SK-N-SH (cell line): ENCODE results near the gene CCDC121. TPM values are rescaled to one million over a fixed set of nuclear protein-coding genes. Genes with fewer than 3 reads are reported as not detected.
"Not testable (repeated sequence)": the region's sequence is repeated elsewhere in the genome, so short reads cannot be mapped to it uniquely, and the experiment has no call there.

Experiments
- CTCF ChIA-PET: fragments of 300-600, 350-600 bp; formaldehyde crosslinking; extraction: SDS; loops from one replicate; lab custom pipeline; 2021; lab: Yijun Ruan, JAX
- POLR2A ChIA-PET: fragments of 350-600 bp; sonication (Branson Sonifier 250); formaldehyde crosslinking; extraction: SDS; loops from one replicate; lab custom pipeline; 2020; ENCODE audit warnings: antibody characterized with exemption, inconsistent platforms; lab: Yijun Ruan, JAX
- DNase-seq: peaks from one replicate; pipeline ENCODE4 v3.0.0; 2012
- H2AFZ ChIP-seq: fragments of 200-600 bp; sonication (generic); 2 replicates; pipeline ENCODE4 v1.8.1; 2016; ENCODE audit warnings: antibody characterized with exemption, mild to moderate bottlenecking, low read depth
- H3F3A ChIP-seq: fragments of 200-600 bp; sonication (generic); replicated peaks from 2 replicates; pipeline ENCODE3; 2016; ENCODE audit warnings: antibody characterized with exemption, mild to moderate bottlenecking; ENCODE audit not compliant: insufficient read depth
- H3K27ac ChIP-seq, 2 experiments: fragments of 200-500 bp in 1 of 2; fragments of 200-600 bp in 1 of 2; sonication (Bioruptor generic) in 1 of 2; sonication (generic), shearing (Covaris generic) in 1 of 2; 2 replicates each; pipeline versions ENCODE4 v1.5.1 to v1.6.1; 2014 to 2016; ENCODE audit warnings: low read depth in 2 of 2, inconsistent platforms in 1 of 2, low read length in 1 of 2, mild to moderate bottlenecking in 1 of 2, mixed read lengths in 1 of 2
- H3K27me3 ChIP-seq: fragments of 200-600 bp; sonication (generic), shearing (Covaris generic); 2 replicates; pipeline ENCODE4 v1.6.1; 2016; ENCODE audit warnings: mixed run types; ENCODE audit not compliant: insufficient read depth
- H3K36me3 ChIP-seq, 2 experiments: fragments of 200-500 bp in 1 of 2; fragments of 200-600 bp in 1 of 2; sonication (Bioruptor generic) in 1 of 2; sonication (generic) in 1 of 2; replicated peaks in 1 of 2; 2 replicates each; pipeline versions ENCODE3 to v1.5.1; 2014 to 2016; ENCODE audit warnings: low read length in 1 of 2, mild to moderate bottlenecking in 1 of 2; ENCODE audit not compliant: insufficient read depth in 2 of 2, control insufficient read depth in 1 of 2
- H3K4me1 ChIP-seq, 2 experiments: fragments of 200-500 bp in 1 of 2; fragments of 200-600 bp in 1 of 2; sonication (Bioruptor generic) in 1 of 2; sonication (generic), shearing (Covaris generic) in 1 of 2; 2 replicates each; pipeline versions ENCODE4 v1.5.1 to v1.6.1; 2014 to 2016; ENCODE audit warnings: low read depth in 1 of 2, low read length in 1 of 2, mixed run types in 1 of 2; ENCODE audit not compliant: insufficient read depth in 2 of 2, control insufficient read depth in 1 of 2
- H3K4me2 ChIP-seq: fragments of 200-600 bp; sonication (generic), shearing (Covaris generic); 2 replicates; pipeline ENCODE4 v1.6.1; 2017; ENCODE audit warnings: mixed run types
- H3K4me3 ChIP-seq, 2 experiments: fragments of 200-500 bp in 1 of 2; fragments of 200-600 bp in 1 of 2; sonication (Bioruptor generic) in 1 of 2; sonication (generic), shearing (Covaris generic) in 1 of 2; 2 replicates each; pipeline versions ENCODE4 v1.5.1 to v1.8.1; 2014 to 2016; ENCODE audit warnings: low read depth in 2 of 2, inconsistent platforms in 1 of 2, low read length in 1 of 2, mild to moderate bottlenecking in 1 of 2, mixed read lengths in 1 of 2, moderate library complexity in 1 of 2
- H3K79me2 ChIP-seq: fragments of 200-600 bp; sonication (generic); 2 replicates; pipeline ENCODE4 v1.8.1; 2017; ENCODE audit warnings: mild to moderate bottlenecking; ENCODE audit not compliant: insufficient read depth
- H3K9ac ChIP-seq: fragments of 200-600 bp; sonication (generic); 2 replicates; pipeline ENCODE4 v1.6.1; 2017; ENCODE audit warnings: mixed run types
- H3K9me2 ChIP-seq: fragments of 200-600 bp; sonication (generic); 2 replicates; pipeline ENCODE4 v1.6.1; 2017; ENCODE audit warnings: mixed run types
- H3K9me3 ChIP-seq: fragments of 200-600 bp; sonication (generic); 2 replicates; pipeline ENCODE4 v1.6.1; 2017; ENCODE audit warnings: mixed run types, mild to moderate bottlenecking, moderate library complexity
- H4K20me1 ChIP-seq: fragments of 200-600 bp; sonication (generic); 2 replicates; pipeline ENCODE4 v1.6.1; 2017; ENCODE audit warnings: mild to moderate bottlenecking, mixed run types; ENCODE audit not compliant: insufficient read depth
- FOSL2 ChIP-seq: IDR thresholded peaks from 2 replicates; pipeline ENCODE4 v1.4.0; 2012; ENCODE audit warnings: low read depth, mild to moderate bottlenecking, moderate library complexity, borderline replicate concordance
- FOXM1 ChIP-seq: IDR thresholded peaks from 2 replicates; pipeline ENCODE4 v1.4.0; 2012; ENCODE audit warnings: low read depth, mild to moderate bottlenecking
- GABPA ChIP-seq: IDR thresholded peaks from 2 replicates; pipeline ENCODE4 v1.4.0; 2012; ENCODE audit warnings: low read depth, mild to moderate bottlenecking
- JUND ChIP-seq: IDR thresholded peaks from 2 replicates; pipeline ENCODE4 v1.4.0; 2012
- MEF2A ChIP-seq: IDR thresholded peaks from 2 replicates; pipeline ENCODE4 v1.4.0; 2012; ENCODE audit warnings: low read depth, borderline replicate concordance
- NRF1 ChIP-seq: IDR thresholded peaks from 2 replicates; pipeline ENCODE4 v1.6.1; 2012; ENCODE audit warnings: low read depth, mild to moderate bottlenecking, low read length
- POLR2AphosphoS5 ChIP-seq: IDR thresholded peaks from 2 replicates; pipeline ENCODE4 v1.6.1; 2012; ENCODE audit warnings: low read depth, low read length
- RFX5 ChIP-seq: IDR thresholded peaks from 2 replicates; pipeline ENCODE4 v1.6.1; 2012; ENCODE audit warnings: mild to moderate bottlenecking, improper control_type of control experiment, low read length
- RXRA ChIP-seq: IDR thresholded peaks from 2 replicates; pipeline ENCODE4 v1.4.0; 2012; ENCODE audit warnings: low read depth, mild to moderate bottlenecking, borderline replicate concordance
- SMC3 ChIP-seq: IDR thresholded peaks from 2 replicates; pipeline ENCODE4 v1.6.1; 2012; ENCODE audit warnings: low read depth, low read length, improper control_type of control experiment
- WGBS: methylation state at CpG from one replicate; pipeline ENCODE4 v1.1.6; 2017; ENCODE audit warnings: low lambda C conversion rate; 5-methylcytosine and 5-hydroxymethylcytosine counted together
- polyA plus RNA-seq, 3 experiments: library from polyadenylated mRNA; depleted of rRNA; stranded (reverse); fragments of >200 nt; gene quantifications; 2 replicates each; pipeline ENCODE4 v1.2.3, GENCODE V29; 2012
- TF ChIP-seq, protein P1 (sequence below): IDR thresholded peaks from 2 replicates; pipeline ENCODE4; 2012
- TF ChIP-seq, protein P2 (sequence below): fragments of 150-350 bp; IDR thresholded peaks from 2 replicates; pipeline ENCODE4 v1.6.1; 2017; ENCODE audit warnings: antibody characterized with exemption, low read length, low read depth, borderline replicate concordance
- TF ChIP-seq, protein P3 (sequence below): IDR thresholded peaks from 2 replicates; pipeline ENCODE4 v1.4.0; 2012; ENCODE audit warnings: low read depth

Gene CCDC121
- polyA plus RNA-seq, 1 of the 3 experiments (the other 2 are of a cell fraction), result 2.3 TPM

DNA sequence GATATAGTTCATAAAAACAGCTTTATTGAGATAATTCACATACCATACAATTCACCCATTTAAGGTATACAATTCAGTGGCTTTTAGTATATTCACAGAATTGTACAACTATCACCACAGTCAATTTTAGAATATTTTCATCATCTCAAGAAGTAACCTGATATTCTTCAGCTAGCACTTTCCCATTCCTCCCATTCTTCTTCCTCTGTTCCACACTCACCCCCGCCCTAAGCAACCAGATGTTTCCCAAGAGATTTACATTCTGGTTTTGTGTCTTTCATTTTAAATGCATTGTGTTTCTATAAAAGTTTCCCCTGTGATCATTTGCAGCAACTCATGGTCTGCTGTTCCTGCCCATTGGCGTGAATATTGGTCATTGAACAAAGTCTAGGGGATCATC, 5.5 kb upstream of the CCDC121 start:
- no peaks in the 10 kb centered on the region for H3K9me2 ChIP-seq
- peaks cover 35% of the 10 kb centered on the region for H3F3A ChIP-seq
- H3K9ac ChIP-seq, result no peak overlapping the region
- H3K79me2 ChIP-seq, result peaks cover 36% of the 10 kb centered on the region
- peaks cover 3 to 4% of the 10 kb centered on the region in 2 experiments; a peak in 2 of 4 replicates for H3K4me1 ChIP-seq
- no peak overlapping the region for H3K4me2 ChIP-seq
- H4K20me1 ChIP-seq, result no peaks in the 10 kb centered on the region
- no peak overlapping the region for H2AFZ ChIP-seq
- ChIA-PET POLR2A (no interaction called here), CTCF (interaction anchor here (0.9 to 4.2 kb wide), 2 partner anchors 29 to 49 kb away, joined by 3 to 20 read pairs; partner anchors contain the start of genes SLC4A1AP and SUPT7L)
- no peak overlapping the region for H3K27ac ChIP-seq
- WGBS, result 96% methylated on average over 2 of the region's 2 CpGs
- peaks cover 72 to 82% of the 10 kb centered on the region in 2 experiments for H3K36me3 ChIP-seq
- no peaks in the 10 kb centered on the region for H3K27me3 ChIP-seq
- no peaks in the 10 kb centered on the region for H3K9me3 ChIP-seq
- TF ChIP-seq MEF2A, result no peak
- TF ChIP-seq, protein P1, sequence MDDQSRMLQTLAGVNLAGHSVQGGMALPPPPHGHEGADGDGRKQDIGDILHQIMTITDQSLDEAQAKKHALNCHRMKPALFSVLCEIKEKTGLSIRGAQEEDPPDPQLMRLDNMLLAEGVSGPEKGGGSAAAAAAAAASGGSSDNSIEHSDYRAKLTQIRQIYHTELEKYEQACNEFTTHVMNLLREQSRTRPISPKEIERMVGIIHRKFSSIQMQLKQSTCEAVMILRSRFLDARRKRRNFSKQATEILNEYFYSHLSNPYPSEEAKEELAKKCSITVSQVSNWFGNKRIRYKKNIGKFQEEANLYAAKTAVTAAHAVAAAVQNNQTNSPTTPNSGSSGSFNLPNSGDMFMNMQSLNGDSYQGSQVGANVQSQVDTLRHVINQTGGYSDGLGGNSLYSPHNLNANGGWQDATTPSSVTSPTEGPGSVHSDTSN, result no peak
- no peak for TF ChIP-seq NRF1
- TF ChIP-seq, protein P2, sequence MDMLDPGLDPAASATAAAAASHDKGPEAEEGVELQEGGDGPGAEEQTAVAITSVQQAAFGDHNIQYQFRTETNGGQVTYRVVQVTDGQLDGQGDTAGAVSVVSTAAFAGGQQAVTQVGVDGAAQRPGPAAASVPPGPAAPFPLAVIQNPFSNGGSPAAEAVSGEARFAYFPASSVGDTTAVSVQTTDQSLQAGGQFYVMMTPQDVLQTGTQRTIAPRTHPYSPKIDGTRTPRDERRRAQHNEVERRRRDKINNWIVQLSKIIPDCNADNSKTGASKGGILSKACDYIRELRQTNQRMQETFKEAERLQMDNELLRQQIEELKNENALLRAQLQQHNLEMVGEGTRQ, result no peak
- no peak for TF ChIP-seq GABPA
- TF ChIP-seq, protein P3, sequence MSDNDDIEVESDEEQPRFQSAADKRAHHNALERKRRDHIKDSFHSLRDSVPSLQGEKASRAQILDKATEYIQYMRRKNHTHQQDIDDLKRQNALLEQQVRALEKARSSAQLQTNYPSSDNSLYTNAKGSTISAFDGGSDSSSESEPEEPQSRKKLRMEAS, result no peak
- no peak for TF ChIP-seq FOSL2
- TF ChIP-seq JUND, result no peak
- TF ChIP-seq FOXM1, result no peak
- no peak for TF ChIP-seq RFX5
- no peak for TF ChIP-seq SMC3
- no peak for TF ChIP-seq POLR2AphosphoS5
- TF ChIP-seq RXRA, result no peak
- no peak for DNase-seq
- H3K4me3 ChIP-seq, result no peak overlapping the region

DNA sequence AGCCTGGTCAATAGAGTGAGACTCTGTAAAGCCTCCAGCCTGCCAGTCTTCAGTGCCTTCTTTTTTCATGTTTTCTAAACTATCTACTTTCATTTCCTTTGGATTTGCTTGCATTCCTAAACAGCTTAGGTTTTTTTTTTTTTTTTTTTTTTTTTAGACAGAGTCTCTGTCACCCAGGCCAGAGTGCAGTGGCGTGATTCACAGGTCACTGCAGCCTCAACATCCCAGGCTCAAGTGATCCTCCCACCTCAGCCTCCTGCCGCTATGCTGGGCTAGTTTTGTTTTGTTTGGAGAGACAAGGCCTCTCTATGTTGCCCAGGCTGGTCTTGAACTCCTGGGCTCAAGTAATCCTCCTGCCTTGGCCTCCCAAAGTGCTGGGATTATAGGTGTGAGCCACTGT, 1.4 kb upstream of the CCDC121 start:
- CTCF ChIA-PET, result interaction anchor here (0.8 to 1.0 kb wide), 2 partner anchors 53 kb away, joined by 3 to 4 read pairs; no protein-coding TSS in a partner anchor
- H3K27me3 ChIP-seq, H3K9me3 ChIP-seq, H2AFZ ChIP-seq, H3F3A ChIP-seq, H3K9ac ChIP-seq, H4K20me1 ChIP-seq, H3K27ac ChIP-seq, POLR2A ChIA-PET, DNase-seq, H3K9me2 ChIP-seq: not testable (repeated sequence)
- peaks cover 32% of the 10 kb centered on the region for H3K79me2 ChIP-seq
- peak overlapping the region in 1 of 2 experiments; percentile 84; a peak in 1 of 4 replicates for H3K4me3 ChIP-seq
- H3K4me2 ChIP-seq, result peak overlapping the region; percentile 97
- H3K4me1 ChIP-seq, result peaks cover 11 to 17% of the 10 kb centered on the region in 2 experiments; a peak in 3 of 4 replicates
- 98% methylated on average over 2 of the region's 2 CpGs for WGBS
- H3K36me3 ChIP-seq, result peaks cover 44 to 58% of the 10 kb centered on the region in 2 experiments
